Measurements from ENCODE around the gene HRH3.
A peak's percentile ranks its signal among the peaks of the same experiment; 100 is the strongest.

The HRH3 gene

DNA sequence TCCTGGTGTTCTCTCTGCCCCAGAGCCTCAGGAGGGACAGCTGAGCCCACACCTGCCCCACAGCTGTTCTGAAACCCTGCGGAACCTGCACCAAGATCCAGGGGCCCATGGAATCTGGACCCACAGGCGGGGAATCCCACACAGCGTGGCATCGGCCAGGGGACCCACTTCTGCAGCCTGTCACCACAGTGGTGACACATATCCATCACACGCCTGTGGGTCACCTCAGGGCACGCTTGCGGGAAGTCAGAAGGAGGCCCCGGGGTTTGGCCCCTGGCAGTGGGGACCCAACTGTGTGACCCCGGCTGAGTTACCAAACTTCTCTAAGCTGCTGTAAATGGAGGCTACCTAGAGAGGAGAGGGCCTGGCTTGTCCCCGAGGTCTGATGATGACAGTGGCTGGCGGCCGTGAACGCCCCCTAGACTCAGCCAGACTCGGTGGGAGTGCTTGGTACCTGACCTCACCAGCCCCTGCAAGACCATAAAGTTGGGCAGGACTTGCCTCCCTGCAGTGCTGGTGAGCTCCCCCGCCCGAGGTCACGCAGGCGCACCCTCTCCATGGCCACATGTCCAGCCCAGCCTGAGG, 2.3 kb upstream of the HRH3 start:
- no peak for ATAC-seq (ENCODE audit: insufficient read depth, low read depth)
- H3K27me3 ChIP-seq (ENCODE audit: insufficient read depth, low read length, poor library complexity): peaks cover 6% of the 10 kb centered on the region

GRCh38 chr20:62220666-62221568, 839 bp upstream of the HRH3 start:
- ATAC-seq (ENCODE audit: insufficient read depth, low read depth) (no peak), DNase-seq (no peak)
- Histone ChIP-seq H3K4me2 (ENCODE audit: insufficient read depth, low read length) (peak overlapping the region; percentile 55), H3K36me3 (ENCODE audit: insufficient read depth, low read length) (no peaks in the 10 kb centered on the region), H3K4me1 (ENCODE audit: insufficient read depth, low read length) (peaks cover 6% of the 10 kb centered on the region), H3K27ac (ENCODE audit: low read length) (no peak overlapping the region), H3K79me2 (ENCODE audit: insufficient read depth, low read length) (no peaks in the 10 kb centered on the region), H3K27me3 (ENCODE audit: insufficient read depth, low read length, poor library complexity) (peaks cover 6% of the 10 kb centered on the region), H4K20me1 (ENCODE audit: insufficient read depth, low read length) (peaks cover 65% of the 10 kb centered on the region), H2AFZ (ENCODE audit: low read depth, low read length) (no peak overlapping the region), H3K4me3 (ENCODE audit: low read depth in 1 of 2, low read length in 2 of 2) (no peak overlapping the region), H3K9ac (ENCODE audit: low read depth, low read length) (no peak overlapping the region), H3K9me3 (ENCODE audit: insufficient read depth, low read length, severe bottlenecking) (no peaks in the 10 kb centered on the region)
- no peak for TF ChIP-seq CTCF (IDR thresholded peaks at IDR 0.05; ENCODE audit: borderline replicate concordance, extremely low read depth, low read length, poor library complexity, severe bottlenecking)

More for the DNA sequence above, 2.3 kb upstream of the HRH3 start:
- H3K9me3 ChIP-seq (ENCODE audit: insufficient read depth, low read length, severe bottlenecking): no peaks in the 10 kb centered on the region
- H3K4me3 ChIP-seq (ENCODE audit: low read depth in 1 of 2, low read length in 2 of 2): no peak overlapping the region
- H3K36me3 ChIP-seq (ENCODE audit: insufficient read depth, low read length): no peaks in the 10 kb centered on the region
- H4K20me1 ChIP-seq (ENCODE audit: insufficient read depth, low read length): peaks cover 63% of the 10 kb centered on the region
- no peak for TF ChIP-seq EZH2 (IDR thresholded peaks at IDR 0.05; ENCODE audit: borderline replicate concordance, low read depth, low read length, severe bottlenecking)
- TF ChIP-seq CTCF (IDR thresholded peaks at IDR 0.05; ENCODE audit: borderline replicate concordance, extremely low read depth, low read length, poor library complexity, severe bottlenecking): no peak
- DNase-seq: no peak
- no peak overlapping the region for H3K4me2 ChIP-seq (ENCODE audit: insufficient read depth, low read length)
- H3K4me1 ChIP-seq (ENCODE audit: insufficient read depth, low read length): peaks cover 6% of the 10 kb centered on the region
- no peak overlapping the region for H3K27ac ChIP-seq (ENCODE audit: low read length)
- H3K79me2 ChIP-seq (ENCODE audit: insufficient read depth, low read length): no peaks in the 10 kb centered on the region
- no peak overlapping the region for H2AFZ ChIP-seq (ENCODE audit: low read depth, low read length)
- no peak overlapping the region for H3K9ac ChIP-seq (ENCODE audit: low read depth, low read length)

DNA sequence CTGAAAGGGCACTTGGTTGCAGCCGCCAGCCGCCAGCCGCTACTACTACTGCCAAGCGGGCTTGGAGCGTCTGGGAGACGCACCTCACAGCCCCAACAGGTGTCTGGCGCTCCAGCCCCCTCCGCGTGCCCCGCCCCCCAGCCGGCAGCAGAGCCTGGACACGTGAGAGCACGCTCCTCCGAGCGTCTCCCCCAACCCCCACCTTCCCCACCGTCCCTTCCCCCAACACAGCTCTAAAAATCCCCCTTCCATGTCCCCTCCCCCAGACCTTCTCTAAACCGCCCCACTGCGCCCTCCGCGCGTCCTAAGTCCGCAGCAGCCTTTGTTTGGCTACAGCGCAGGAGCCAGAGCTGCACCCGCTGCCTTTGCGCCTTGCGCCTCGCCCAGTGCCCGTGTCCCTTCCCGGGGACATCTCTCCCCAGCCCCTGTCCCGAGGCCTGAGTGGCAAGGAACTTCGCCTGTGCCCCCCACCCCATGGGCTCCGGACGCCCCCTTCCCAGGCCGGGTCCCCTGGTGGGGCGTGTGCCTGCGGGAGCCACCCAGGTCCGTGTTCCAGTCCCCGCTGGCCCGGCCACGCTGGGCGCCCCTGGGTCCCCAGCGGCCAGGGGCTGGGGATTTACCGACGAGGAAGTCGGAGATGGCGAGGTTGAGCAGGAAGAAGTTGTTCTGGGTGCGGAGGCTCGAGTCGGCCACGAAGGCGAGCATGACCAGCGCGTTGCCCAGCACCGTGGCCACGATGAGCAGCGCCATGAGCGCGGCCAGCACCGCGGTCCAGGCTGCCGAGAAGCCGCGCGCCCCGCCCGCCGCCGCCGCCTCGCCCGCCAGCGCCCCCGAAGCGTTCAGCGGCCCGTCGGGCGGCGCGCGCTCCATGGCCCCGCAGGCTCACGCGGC, 732 bp downstream of the HRH3 start:
- TF ChIP-seq EZH2 (IDR thresholded peaks at IDR 0.05; ENCODE audit: borderline replicate concordance, low read depth, low read length, severe bottlenecking) (no peak), CTCF (IDR thresholded peaks at IDR 0.05; ENCODE audit: borderline replicate concordance, extremely low read depth, low read length, poor library complexity, severe bottlenecking) (no peak)
- DNase-seq: no peak

More for the DNA sequence above, 732 bp downstream of the HRH3 start:
- no peak overlapping the region for H3K4me2 ChIP-seq (ENCODE audit: insufficient read depth, low read length)
- peaks cover 6% of the 10 kb centered on the region for H3K4me1 ChIP-seq (ENCODE audit: insufficient read depth, low read length)
- H4K20me1 ChIP-seq (ENCODE audit: insufficient read depth, low read length): peaks cover 65% of the 10 kb centered on the region
- peaks cover 6% of the 10 kb centered on the region for H3K27me3 ChIP-seq (ENCODE audit: insufficient read depth, low read length, poor library complexity)
- H3K79me2 ChIP-seq (ENCODE audit: insufficient read depth, low read length): no peaks in the 10 kb centered on the region
- no peak overlapping the region for H3K9ac ChIP-seq (ENCODE audit: low read depth, low read length)
- H2AFZ ChIP-seq (ENCODE audit: low read depth, low read length): no peak overlapping the region
- ATAC-seq (ENCODE audit: insufficient read depth, low read depth): no peak
- no peaks in the 10 kb centered on the region for H3K9me3 ChIP-seq (ENCODE audit: insufficient read depth, low read length, severe bottlenecking)
- no peak overlapping the region for H3K4me3 ChIP-seq (ENCODE audit: low read depth in 1 of 2, low read length in 2 of 2)
- no peaks in the 10 kb centered on the region for H3K36me3 ChIP-seq (ENCODE audit: insufficient read depth, low read length)
- no peak overlapping the region for H3K27ac ChIP-seq (ENCODE audit: low read length)
